Thoracic aorta (tissue), 2 donors: ENCODE measurements around the gene SORCS1. TPM values are rescaled to one million over a fixed set of nuclear protein-coding genes. Genes with fewer than 3 reads are reported as not detected.

Experiments
- ATAC-seq: fragments of 150-250 bp; one replicate; pipeline ENCODE4 v1.8.0; 2017; ENCODE audit warnings: low read depth; ENCODE audit not compliant: insufficient number of reproducible peaks, low FRiP score
- DNase-seq: peaks from one replicate; pipeline ENCODE4 v3.0.0-alpha.2; 2020; ENCODE audit warnings: low spot score
- H3K27ac ChIP-seq, 2 donors: fragments of 200-600 bp; sonication (generic); 1 replicate in 1 of 2; 2 replicates in 1 of 2; pipeline ENCODE4 v1.5.1; 2016; ENCODE audit warnings: mild to moderate bottlenecking in 2 of 2, moderate library complexity in 2 of 2
- H3K27me3 ChIP-seq: fragments of 200-600 bp; sonication (generic); replicated peaks from 2 replicates; pipeline ENCODE4 v1.6.0; 2016; ENCODE audit warnings: mild to moderate bottlenecking; ENCODE audit not compliant: insufficient read depth
- H3K36me3 ChIP-seq: fragments of 200-600 bp; sonication (generic); one replicate; pipeline ENCODE4 v1.5.1; 2016
- H3K4me1 ChIP-seq, 2 donors: fragments of 200-600 bp; sonication (generic); 1 replicate in 1 of 2; 2 replicates in 1 of 2; pipeline versions ENCODE4 v1.5.1 to v1.6.0; 2016; ENCODE audit warnings: low read depth in 2 of 2, mild to moderate bottlenecking in 1 of 2; ENCODE audit not compliant: control insufficient read depth in 1 of 2
- H3K4me3 ChIP-seq: fragments of 200-600 bp; sonication (generic); 2 replicates; pipeline ENCODE4 v1.5.1; 2016; ENCODE audit warnings: mild to moderate bottlenecking
- H3K9me3 ChIP-seq: fragments of 200-600 bp; sonication (generic); 2 replicates; pipeline ENCODE4 v1.5.1; 2016
- CTCF ChIP-seq: fragments of 200-600 bp; sonication (generic); IDR thresholded peaks from one replicate; pipeline ENCODE4 v1.5.1; 2019; ENCODE audit warnings: antibody characterized with exemption
- total RNA-seq, 2 donors: library from RNA; depleted of rRNA; stranded (reverse); fragments of >200 nt; gene quantifications; one replicate each; pipeline versions ENCODE4 v1.1.0 to v1.2.3, GENCODE V29; 2016

The SORCS1 gene
- total RNA-seq, 2 donors from 2014 or later: 0.27 to 1.1 TPM

- Histone ChIP-seq H3K4me3 (no peak overlapping the region), H3K4me1 (no peaks in the 10 kb centered on the region), H3K36me3 (no peaks in the 10 kb centered on the region), H3K27me3 (no peaks in the 10 kb centered on the region), H3K27ac (no peak overlapping the region), H3K9me3 (no peaks in the 10 kb centered on the region)
- ATAC-seq (no peak), DNase-seq (no peak)
- no peak for TF ChIP-seq CTCF
Measured at GRCh38 chr10:107081644-107082043, 82.9 kb downstream of the SORCS1 start.

GRCh38 chr10:107075117-107075516 is 89.4 kb downstream of the SORCS1 start:
- H3K27me3 ChIP-seq: no peaks in the 10 kb centered on the region
- DNase-seq: no peak
- no peak for TF ChIP-seq CTCF
- no peaks in the 10 kb centered on the region for H3K9me3 ChIP-seq
- no peak overlapping the region for H3K4me3 ChIP-seq
- no peak for ATAC-seq
- no peak overlapping the region for H3K27ac ChIP-seq
- no peaks in the 10 kb centered on the region for H3K4me1 ChIP-seq
- H3K36me3 ChIP-seq: no peaks in the 10 kb centered on the region

GRCh38 chr10:107072786-107073185 is 91.7 kb downstream of the SORCS1 start:
- no peak overlapping the region for H3K4me3 ChIP-seq
- H3K9me3 ChIP-seq: no peaks in the 10 kb centered on the region
- ATAC-seq: no peak
- no peaks in the 10 kb centered on the region for H3K4me1 ChIP-seq
- TF ChIP-seq CTCF: no peak
- H3K36me3 ChIP-seq: no peaks in the 10 kb centered on the region
- H3K27ac ChIP-seq: no peak overlapping the region
- DNase-seq: no peak
- H3K27me3 ChIP-seq: no peaks in the 10 kb centered on the region

GRCh38 chr10:107072028-107072427 is 92.5 kb downstream of the SORCS1 start:
- Histone ChIP-seq H3K4me3 (no peak overlapping the region), H3K27ac (no peak overlapping the region), H3K36me3 (no peaks in the 10 kb centered on the region), H3K27me3 (no peaks in the 10 kb centered on the region), H3K9me3 (no peaks in the 10 kb centered on the region), H3K4me1 (no peaks in the 10 kb centered on the region)
- DNase-seq (no peak), ATAC-seq (no peak)
- TF ChIP-seq CTCF: no peak

- no peak for TF ChIP-seq CTCF
- H3K36me3 ChIP-seq: no peaks in the 10 kb centered on the region
- H3K9me3 ChIP-seq: no peaks in the 10 kb centered on the region
- H3K4me1 ChIP-seq: no peaks in the 10 kb centered on the region
- no peak for DNase-seq
- H3K27ac ChIP-seq: no peak overlapping the region
- no peak overlapping the region for H3K4me3 ChIP-seq
- ATAC-seq: no peak
- no peaks in the 10 kb centered on the region for H3K27me3 ChIP-seq
Measured at GRCh38 chr10:107071301-107071700, 93.2 kb downstream of the SORCS1 start.
